PC-9 (cell line): ENCODE measurements around the gene GDF10. TPM values are rescaled to one million over a fixed set of nuclear protein-coding genes. Genes with fewer than 3 reads are reported as not detected.

Experiments used
- BruUV-seq: library from RNA; stranded (reverse); fragments of 400-500 nt; replicated peaks from 2 replicates; lab custom pipeline; 2021; lab: Mats Ljungman, UMichigan
- CTCF ChIA-PET: fragments of 300-600 bp; sonication (Branson Sonifier 250); formaldehyde crosslinking; loops from one replicate; lab custom pipeline; 2022; ENCODE audit warnings: antibody characterized with exemption; lab: Charles Lee
- POLR2A ChIA-PET: fragments of 300-600 bp; sonication (Branson Sonifier 250); formaldehyde crosslinking; loops from one replicate; lab custom pipeline; 2022; ENCODE audit warnings: antibody characterized with exemption; ENCODE audit not compliant: unreplicated experiment; lab: Charles Lee
- DNase-seq, 2 experiments: peaks; one replicate each; pipeline versions ENCODE4 v3.0.0 to v3.0.0-alpha.2; 2015 to 2022; ENCODE audit warnings: mixed read lengths in 1 of 2
- H2AFZ ChIP-seq: fragments of 200-600 bp; sonication (generic); 2 replicates; pipeline ENCODE4 v1.8.1; 2017; ENCODE audit warnings: antibody characterized with exemption
- H3F3A ChIP-seq: fragments of 200-600 bp; sonication (generic); 2 replicates; pipeline ENCODE4 v1.8.1; 2017; ENCODE audit warnings: antibody characterized with exemption, mild to moderate bottlenecking, low read depth; ENCODE audit not compliant: insufficient read depth
- H3K27ac ChIP-seq: fragments of 200-600 bp; sonication (generic); 2 replicates; pipeline ENCODE4 v1.6.1; 2016; ENCODE audit warnings: mixed run types
- H3K27me3 ChIP-seq: fragments of 200-600 bp; sonication (generic); 2 replicates; pipeline ENCODE4 v1.6.1; 2016; ENCODE audit warnings: low read depth, mixed run types; ENCODE audit not compliant: insufficient read depth
- H3K36me3 ChIP-seq: fragments of 200-600 bp; sonication (generic); 2 replicates; pipeline ENCODE4 v1.6.1; 2016; ENCODE audit warnings: low read depth, mixed run types
- H3K4me1 ChIP-seq: fragments of 200-600 bp; sonication (generic); replicated peaks from 2 replicates; pipeline ENCODE4 v1.6.1; 2016; ENCODE audit warnings: mixed run types; ENCODE audit not compliant: insufficient read depth
- H3K4me2 ChIP-seq: fragments of 200-600 bp; sonication (generic); 2 replicates; pipeline ENCODE4 v1.6.1; 2017; ENCODE audit warnings: mixed run types
- H3K4me3 ChIP-seq: fragments of 200-600 bp; sonication (generic); 2 replicates; pipeline ENCODE4 v1.6.1; 2016; ENCODE audit warnings: mixed run types
- H3K79me2 ChIP-seq: fragments of 200-600 bp; sonication (generic); 2 replicates; pipeline ENCODE4 v1.6.1; 2017; ENCODE audit warnings: low read depth, mixed run types
- H3K9me2 ChIP-seq: fragments of 200-600 bp; sonication (generic); 2 replicates; pipeline ENCODE4 v1.8.1; 2017; ENCODE audit warnings: mild to moderate bottlenecking; ENCODE audit not compliant: insufficient read depth
- H3K9me3 ChIP-seq: fragments of 200-600 bp; sonication (generic); 2 replicates; pipeline ENCODE4 v1.8.1; 2016; ENCODE audit warnings: low read depth; ENCODE audit not compliant: insufficient read depth
- H4K20me1 ChIP-seq: fragments of 200-600 bp; sonication (generic); 2 replicates; pipeline ENCODE4 v1.8.1; 2017; ENCODE audit not compliant: insufficient read depth
- EZH2 ChIP-seq: fragments of 200-600 bp; sonication (generic); IDR thresholded peaks from 2 replicates; pipeline ENCODE4 v1.8.0; 2017; ENCODE audit warnings: antibody characterized with exemption, low read depth
- intact Hi-C: fragments of 100-400 bp; cut with micrococcal nuclease; formaldehyde crosslinking; loops from one replicate; pipeline ENCODE4 v1.10.0; 2022; ENCODE audit not compliant: unreplicated experiment
- total RNA-seq: library from RNA; stranded (reverse); gene quantifications from 2 replicates; pipeline ENCODE4 v1.2.3, GENCODE V29; 2021
- TF ChIP-seq, protein P1 (sequence below): fragments of 200-600 bp; sonication (generic); conservative IDR thresholded peaks from 2 replicates; pipeline ENCODE4 v1.6.1; 2017; ENCODE audit warnings: mixed run types, antibody characterized with exemption, mild to moderate bottlenecking, moderate library complexity

GDF10 gene
- total RNA-seq, 1 experiment from 2014 or later, result not detected

DNA sequence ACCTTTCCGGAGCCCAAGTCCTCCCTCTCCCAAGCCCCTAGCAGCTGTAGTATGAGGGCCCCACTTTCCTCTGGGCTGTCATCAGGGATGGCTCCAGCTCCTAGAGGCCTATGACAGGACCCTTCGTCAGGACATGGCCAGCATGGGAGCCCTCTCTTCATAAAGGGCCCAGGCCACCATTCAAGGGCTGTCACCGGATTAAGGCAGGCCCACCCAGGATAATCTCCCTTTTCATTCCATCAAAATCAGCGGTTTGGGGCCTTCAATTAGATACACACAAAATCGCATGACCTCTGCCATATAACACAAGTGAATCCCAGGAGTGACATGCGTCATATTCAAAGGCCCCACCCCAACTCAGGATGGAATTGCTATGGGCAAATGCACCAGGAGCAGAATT is 12.2 kb upstream of the GDF10 start:
- Histone ChIP-seq H3K4me2 (no peak overlapping the region), H3K9me3 (no peaks in the 10 kb centered on the region), H3K27ac (no peak overlapping the region), H3F3A (no peaks in the 10 kb centered on the region), H2AFZ (no peak overlapping the region), H3K27me3 (peaks cover 17% of the 10 kb centered on the region), H3K36me3 (no peaks in the 10 kb centered on the region), H4K20me1 (no peaks in the 10 kb centered on the region), H3K9me2 (no peaks in the 10 kb centered on the region), H3K79me2 (no peaks in the 10 kb centered on the region), H3K4me3 (no peak overlapping the region), H3K4me1 (no peaks in the 10 kb centered on the region)
- POLR2A ChIA-PET, result no interaction called here
- TF ChIP-seq, protein P1, sequence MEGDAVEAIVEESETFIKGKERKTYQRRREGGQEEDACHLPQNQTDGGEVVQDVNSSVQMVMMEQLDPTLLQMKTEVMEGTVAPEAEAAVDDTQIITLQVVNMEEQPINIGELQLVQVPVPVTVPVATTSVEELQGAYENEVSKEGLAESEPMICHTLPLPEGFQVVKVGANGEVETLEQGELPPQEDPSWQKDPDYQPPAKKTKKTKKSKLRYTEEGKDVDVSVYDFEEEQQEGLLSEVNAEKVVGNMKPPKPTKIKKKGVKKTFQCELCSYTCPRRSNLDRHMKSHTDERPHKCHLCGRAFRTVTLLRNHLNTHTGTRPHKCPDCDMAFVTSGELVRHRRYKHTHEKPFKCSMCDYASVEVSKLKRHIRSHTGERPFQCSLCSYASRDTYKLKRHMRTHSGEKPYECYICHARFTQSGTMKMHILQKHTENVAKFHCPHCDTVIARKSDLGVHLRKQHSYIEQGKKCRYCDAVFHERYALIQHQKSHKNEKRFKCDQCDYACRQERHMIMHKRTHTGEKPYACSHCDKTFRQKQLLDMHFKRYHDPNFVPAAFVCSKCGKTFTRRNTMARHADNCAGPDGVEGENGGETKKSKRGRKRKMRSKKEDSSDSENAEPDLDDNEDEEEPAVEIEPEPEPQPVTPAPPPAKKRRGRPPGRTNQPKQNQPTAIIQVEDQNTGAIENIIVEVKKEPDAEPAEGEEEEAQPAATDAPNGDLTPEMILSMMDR, result no peak
- TF ChIP-seq EZH2, result no peak
- no peak for DNase-seq
- CTCF ChIA-PET, result interaction anchor here (0.9 kb wide), 1 partner anchor 50 kb away, joined by 3 read pairs; no protein-coding TSS in a partner anchor
- no TSS peak for BruUV-seq
- intact Hi-C loops, result no loop called here

DNA sequence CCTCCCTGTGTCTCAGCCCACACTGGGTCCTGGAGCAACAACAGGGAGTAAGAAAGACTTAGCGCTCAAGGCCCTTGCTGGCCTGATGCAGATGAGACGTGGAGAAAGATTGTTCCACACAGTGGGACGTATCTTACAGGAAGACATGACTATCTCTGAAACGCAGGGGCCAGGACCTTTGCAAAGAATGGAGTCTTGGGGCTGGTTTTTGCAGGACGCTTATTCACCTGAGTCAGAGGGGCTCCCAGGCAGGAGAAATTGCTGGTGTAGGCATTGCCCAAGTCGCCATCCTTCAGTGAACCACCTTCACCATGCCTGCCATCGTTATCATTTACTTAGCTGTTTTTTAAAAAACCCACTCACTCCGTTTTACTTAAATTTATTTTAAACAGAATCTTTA is 11.8 kb upstream of the GDF10 start:
- no peak for TF ChIP-seq EZH2
- TF ChIP-seq, protein P1, result no peak
- no peaks in the 10 kb centered on the region for H4K20me1 ChIP-seq
- no peaks in the 10 kb centered on the region for H3K4me1 ChIP-seq
- H3K9me2 ChIP-seq, result no peaks in the 10 kb centered on the region
- peaks cover 17% of the 10 kb centered on the region for H3K27me3 ChIP-seq
- POLR2A ChIA-PET, result interaction anchor here (0.6 kb wide), 1 partner anchor 112 kb away, joined by 3 read pairs; no protein-coding TSS in a partner anchor
- H3K4me3 ChIP-seq, result no peak overlapping the region
- CTCF ChIA-PET, result no interaction called here
- no peak for DNase-seq
- H3K4me2 ChIP-seq, result no peak overlapping the region
- no peak overlapping the region for H3K27ac ChIP-seq
- no peaks in the 10 kb centered on the region for H3K36me3 ChIP-seq
- H3K79me2 ChIP-seq, result no peaks in the 10 kb centered on the region
- no peaks in the 10 kb centered on the region for H3F3A ChIP-seq
- intact Hi-C loops, result no loop called here
- no TSS peak for BruUV-seq
- H3K9me3 ChIP-seq, result no peaks in the 10 kb centered on the region
- H2AFZ ChIP-seq, result no peak overlapping the region

DNA sequence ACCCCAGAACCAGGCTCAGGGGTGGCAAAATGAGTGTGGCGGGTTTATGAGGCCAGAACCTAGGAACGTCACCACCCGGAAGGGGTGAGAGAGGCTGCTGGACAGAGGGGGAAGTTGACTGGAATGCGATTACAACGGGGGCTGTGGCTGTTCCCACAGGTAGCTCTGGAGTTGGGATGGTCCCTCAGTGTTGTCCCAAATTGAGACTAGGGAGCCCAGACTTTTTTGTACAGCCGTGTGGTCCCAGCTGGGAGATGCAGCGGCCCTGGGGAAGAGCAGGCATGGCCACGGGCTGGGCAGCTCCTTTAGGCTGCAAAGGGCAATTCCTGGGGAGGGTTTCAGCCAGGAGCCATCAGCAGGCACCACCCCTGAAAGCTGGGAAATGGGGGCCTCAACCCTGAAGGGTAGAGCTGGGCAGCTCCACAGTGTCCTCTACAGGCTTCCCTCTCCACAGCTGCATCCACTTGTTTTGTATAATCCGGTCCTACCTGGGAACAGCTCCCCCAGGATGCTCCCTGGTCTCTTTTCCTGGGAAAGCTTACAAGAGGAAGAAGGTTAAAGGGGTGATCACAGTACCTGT is 11.0 kb upstream of the GDF10 start:
- BruUV-seq, result no TSS peak
- ChIA-PET POLR2A (interaction anchor here (0.6 kb wide), 1 partner anchor 64 kb away, joined by 3 read pairs; no protein-coding TSS in a partner anchor), CTCF (no interaction called here)
- H3K9me3 ChIP-seq, result no peaks in the 10 kb centered on the region
- no peak overlapping the region for H3K4me3 ChIP-seq
- peaks cover 17% of the 10 kb centered on the region for H3K27me3 ChIP-seq
- H3K27ac ChIP-seq, result no peak overlapping the region
- H3F3A ChIP-seq, result no peaks in the 10 kb centered on the region
- no peaks in the 10 kb centered on the region for H3K79me2 ChIP-seq
- no peaks in the 10 kb centered on the region for H3K36me3 ChIP-seq
- H4K20me1 ChIP-seq, result no peaks in the 10 kb centered on the region
- no peak overlapping the region for H3K4me2 ChIP-seq
- TF ChIP-seq, protein P1, result no peak
- TF ChIP-seq EZH2, result no peak
- no peaks in the 10 kb centered on the region for H3K9me2 ChIP-seq
- intact Hi-C loops, result no loop called here
- no peak for DNase-seq
- no peak overlapping the region for H2AFZ ChIP-seq
- no peaks in the 10 kb centered on the region for H3K4me1 ChIP-seq
